Kidney epithelial cell (primary cell): ENCODE data around the gene DMKN. TPM values are rescaled to one million over a fixed set of nuclear protein-coding genes. Genes with fewer than 3 reads are reported as not detected.

Experiments
- DNase-seq: peaks from one replicate; pipeline ENCODE4 v3.0.0-alpha.2; 2010; ENCODE audit warnings: low read depth
- H3K27me3 ChIP-seq: 2 replicates; pipeline ENCODE4 v1.6.0; 2011; ENCODE audit warnings: low read length; ENCODE audit not compliant: control insufficient read depth, insufficient read depth
- H3K36me3 ChIP-seq: 2 replicates; pipeline ENCODE4 v1.5.1; 2011; ENCODE audit warnings: low read length; ENCODE audit not compliant: control insufficient read depth, insufficient read depth
- H3K4me3 ChIP-seq: 2 replicates; pipeline ENCODE4 v1.5.1; 2011; ENCODE audit warnings: low read depth, mild to moderate bottlenecking, control low read depth, low read length
- total RNA-seq: library from RNA; depleted of rRNA; stranded (reverse); fragments of >200 nt; gene quantifications from 2 replicates; pipeline ENCODE4 v1.2.3, GENCODE V29; 2015
- TF ChIP-seq, protein P1 (sequence below): IDR thresholded peaks from 2 replicates; pipeline ENCODE4 v1.5.1; 2011; ENCODE audit warnings: mild to moderate bottlenecking, moderate library complexity, low read length, control low read depth, inconsistent platforms; ENCODE audit not compliant: insufficient read depth, poor library complexity, severe bottlenecking

DMKN gene
- total RNA-seq, 1 donor from 2014 or later = 266 TPM

DNA sequence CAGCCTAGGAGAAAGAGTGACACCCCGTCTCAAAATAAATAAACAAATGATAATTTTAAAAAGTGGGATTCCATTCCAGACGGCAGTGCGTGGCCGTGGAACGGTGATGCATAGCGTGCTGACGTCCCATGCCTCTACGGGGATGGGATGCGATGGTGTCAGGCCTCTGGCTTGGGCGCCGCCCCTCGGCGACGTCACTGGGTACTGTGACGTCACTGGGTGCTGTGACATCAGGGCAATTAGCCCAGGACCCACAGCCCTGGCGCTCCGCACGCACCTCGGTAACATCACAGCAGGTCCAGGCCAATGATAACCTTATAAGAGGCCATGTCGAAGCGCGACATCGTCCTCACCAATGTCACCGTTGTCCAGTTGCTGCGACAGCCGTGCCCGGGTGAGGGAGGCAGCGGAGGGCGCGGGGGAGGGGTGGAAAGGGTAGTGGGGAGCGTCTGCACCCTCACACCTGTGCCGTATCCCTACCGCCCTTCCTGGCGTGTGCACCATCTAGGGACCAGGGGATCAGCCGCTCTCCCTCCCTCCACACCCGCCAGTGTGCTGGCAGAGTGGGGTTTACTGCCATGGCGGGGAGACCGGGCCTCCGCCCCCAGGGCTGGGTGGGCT is 19.9 kb upstream of the DMKN start, which contains the start of gene GAPDHS:
Gene GAPDHS, plus strand, starts transcription at position 256 of the 621 bp plus-strand sequence. Its CDS starts 72 bp downstream, at position 328.
- DNase-seq = no peak
- H3K27me3 ChIP-seq = peaks cover 28% of the 10 kb centered on the region
- H3K36me3 ChIP-seq = no peaks in the 10 kb centered on the region
- TF ChIP-seq, protein P1, sequence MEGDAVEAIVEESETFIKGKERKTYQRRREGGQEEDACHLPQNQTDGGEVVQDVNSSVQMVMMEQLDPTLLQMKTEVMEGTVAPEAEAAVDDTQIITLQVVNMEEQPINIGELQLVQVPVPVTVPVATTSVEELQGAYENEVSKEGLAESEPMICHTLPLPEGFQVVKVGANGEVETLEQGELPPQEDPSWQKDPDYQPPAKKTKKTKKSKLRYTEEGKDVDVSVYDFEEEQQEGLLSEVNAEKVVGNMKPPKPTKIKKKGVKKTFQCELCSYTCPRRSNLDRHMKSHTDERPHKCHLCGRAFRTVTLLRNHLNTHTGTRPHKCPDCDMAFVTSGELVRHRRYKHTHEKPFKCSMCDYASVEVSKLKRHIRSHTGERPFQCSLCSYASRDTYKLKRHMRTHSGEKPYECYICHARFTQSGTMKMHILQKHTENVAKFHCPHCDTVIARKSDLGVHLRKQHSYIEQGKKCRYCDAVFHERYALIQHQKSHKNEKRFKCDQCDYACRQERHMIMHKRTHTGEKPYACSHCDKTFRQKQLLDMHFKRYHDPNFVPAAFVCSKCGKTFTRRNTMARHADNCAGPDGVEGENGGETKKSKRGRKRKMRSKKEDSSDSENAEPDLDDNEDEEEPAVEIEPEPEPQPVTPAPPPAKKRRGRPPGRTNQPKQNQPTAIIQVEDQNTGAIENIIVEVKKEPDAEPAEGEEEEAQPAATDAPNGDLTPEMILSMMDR = no peak
- H3K4me3 ChIP-seq = no peak within 1 kb of the TSS

DNA sequence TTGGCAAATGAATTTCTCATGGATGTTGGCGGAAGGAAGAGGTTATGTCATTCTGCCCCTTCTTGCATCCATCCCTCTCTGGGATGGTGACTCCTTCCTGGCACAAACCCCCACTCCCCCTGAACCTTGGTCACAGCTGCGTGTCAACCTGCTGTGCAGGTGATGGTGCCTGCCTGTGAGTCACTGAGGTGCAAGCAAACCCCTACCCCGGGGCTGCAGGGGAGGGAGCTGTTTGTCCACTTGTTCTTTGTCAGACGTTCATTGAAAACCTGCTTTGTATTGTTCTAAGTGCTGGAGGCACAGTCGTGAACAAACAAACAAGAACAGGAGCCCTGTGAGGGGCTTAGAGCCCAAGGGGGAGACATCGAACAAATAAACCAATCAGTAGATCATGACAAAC is 17.8 kb upstream of the DMKN start:
- TF ChIP-seq, protein P1 = no peak
- Histone ChIP-seq H3K27me3 (peaks cover 31% of the 10 kb centered on the region), H3K36me3 (no peaks in the 10 kb centered on the region), H3K4me3 (no peak overlapping the region)
- no peak for DNase-seq

DNA sequence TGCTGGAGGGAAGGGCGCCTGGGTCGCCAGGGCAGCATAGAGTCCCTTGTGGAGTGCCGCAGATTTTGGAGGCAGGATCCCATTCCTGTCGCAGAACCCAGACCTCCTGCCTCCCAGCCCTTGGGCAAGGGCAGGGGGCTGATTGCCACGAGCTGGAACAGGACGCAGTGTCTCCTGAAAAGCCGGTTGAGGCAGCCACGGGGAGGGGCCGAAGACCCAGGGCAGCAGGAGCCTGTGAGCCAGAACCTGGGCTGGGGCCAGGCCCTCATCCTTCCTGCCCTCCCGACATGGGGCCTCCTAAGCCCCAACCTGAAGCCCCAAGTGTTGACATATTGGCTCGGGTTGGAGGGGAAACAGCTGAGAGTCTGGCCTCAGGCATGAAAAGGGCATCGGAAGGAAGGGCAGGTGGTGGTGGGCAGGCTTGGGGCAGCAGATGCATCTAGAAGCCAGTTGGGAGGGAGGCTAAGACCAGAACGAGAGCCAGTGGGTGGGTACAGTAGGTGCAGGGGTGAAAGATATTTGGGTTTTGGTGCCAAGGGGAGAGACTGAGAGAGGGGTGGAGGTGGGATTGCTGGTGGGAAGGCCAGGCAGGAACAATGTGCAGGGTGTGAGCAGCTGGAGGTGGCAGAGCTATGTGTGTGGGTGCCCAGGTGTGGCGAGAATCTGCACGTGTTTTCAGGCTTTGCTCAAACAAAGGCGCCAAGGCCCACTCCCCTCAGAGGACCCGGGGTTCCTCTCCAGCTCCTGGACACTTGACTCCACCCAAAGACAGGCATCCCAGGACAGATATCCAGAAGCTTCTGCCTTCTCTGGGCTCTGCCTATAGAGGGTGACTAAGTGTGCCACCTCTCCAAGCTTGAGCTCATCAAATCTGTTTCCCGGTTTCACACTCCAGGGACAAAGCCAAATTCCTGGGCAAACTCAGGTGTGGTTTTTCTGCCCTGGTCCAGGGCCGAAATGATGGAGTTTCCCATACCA is 16.1 kb upstream of the DMKN start:
- Histone ChIP-seq H3K27me3 (peaks cover 42% of the 10 kb centered on the region), H3K36me3 (no peaks in the 10 kb centered on the region), H3K4me3 (no peak overlapping the region)
- no peak for DNase-seq
- TF ChIP-seq, protein P1 = no peak

DNA sequence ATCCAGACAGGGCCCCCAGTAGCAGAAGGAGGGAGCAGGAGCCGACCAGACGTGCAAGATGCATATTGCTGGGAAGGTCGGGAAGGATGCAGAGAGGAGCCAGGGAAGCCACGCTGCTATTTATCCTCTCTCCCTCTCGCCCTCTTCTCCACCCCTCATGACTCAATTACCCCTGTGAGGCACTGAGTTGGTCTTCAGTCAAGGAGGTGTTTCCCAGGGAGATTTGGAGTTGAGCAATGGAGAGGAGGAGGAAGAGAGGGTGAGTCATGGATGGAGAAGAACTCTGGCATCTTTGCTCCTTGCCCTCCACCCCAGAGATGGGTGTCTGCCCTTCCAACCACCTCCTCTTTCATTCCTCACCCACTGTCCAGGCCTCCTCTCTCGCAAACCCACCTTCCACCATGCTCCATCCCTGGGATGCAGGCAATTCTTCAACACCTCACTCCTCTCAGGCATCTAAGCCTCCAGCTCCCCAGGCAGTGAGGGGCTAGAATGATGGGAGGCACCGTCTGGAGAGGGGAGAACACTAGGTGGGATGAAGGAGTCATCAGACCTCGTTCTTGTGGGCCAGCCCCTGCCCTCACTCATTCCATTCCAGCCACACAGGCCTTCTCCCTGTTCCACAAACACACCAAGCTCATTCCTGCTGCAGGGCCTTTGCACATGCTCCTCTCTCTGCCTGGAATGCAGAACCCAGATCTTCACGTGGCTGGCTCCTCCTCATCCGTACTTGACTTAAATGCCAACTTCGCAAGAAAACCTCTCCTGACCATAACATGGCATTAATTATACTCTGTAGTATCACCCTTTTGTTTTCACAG is 15.0 kb upstream of the DMKN start, which contains the start of gene SBSN:
Gene SBSN, minus strand, starts transcription at position 94 of the 821 bp plus-strand sequence. Its CDS starts 30 bp downstream, at position 64.
- Histone ChIP-seq H3K36me3 (no peaks in the 10 kb centered on the region), H3K27me3 (peaks cover 39% of the 10 kb centered on the region), H3K4me3 (no peak within 1 kb of the TSS)
- TF ChIP-seq, protein P1 = no peak
- DNase-seq = no peak

DNA sequence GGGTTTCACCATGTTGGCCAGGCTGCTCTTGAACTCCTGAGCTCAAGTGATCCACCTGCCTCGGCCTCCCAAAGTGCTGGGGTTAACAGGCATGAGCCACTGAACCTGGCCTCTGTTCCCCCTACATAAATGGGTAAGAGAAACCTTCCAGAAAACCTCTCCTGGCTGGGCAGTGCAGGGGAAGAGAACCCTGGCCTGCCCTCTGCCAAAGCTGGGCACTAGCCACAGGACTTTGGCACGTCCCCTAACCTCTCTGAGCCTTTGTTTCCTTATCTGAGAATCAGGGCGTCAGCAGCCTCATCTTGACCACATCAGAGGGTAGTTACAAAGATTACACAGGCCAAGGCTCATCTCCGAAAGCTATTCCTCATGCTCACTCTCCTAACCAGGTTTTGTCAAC is 12.4 kb upstream of the DMKN start:
- H3K4me3 ChIP-seq = no peak overlapping the region
- DNase-seq = no peak
- no peaks in the 10 kb centered on the region for H3K36me3 ChIP-seq
- TF ChIP-seq, protein P1 = no peak
- peaks cover 27% of the 10 kb centered on the region for H3K27me3 ChIP-seq
